K562 (cell line): ENCODE results near the gene TMEFF1. TPM values are rescaled to one million over a fixed set of nuclear protein-coding genes. Genes with fewer than 3 reads are reported as not detected.

Experiments used
- ARHGAP35 ChIP-seq: fragments of 450-650 bp; IDR thresholded peaks from 2 replicates; pipeline ENCODE4 v1.6.1; 2018; ENCODE audit not compliant: partially characterized antibody
- DPF2 ChIP-seq: fragments of 450-650 bp; IDR thresholded peaks from 2 replicates; pipeline ENCODE4 v1.6.1; 2016
- EZH2 ChIP-seq: IDR thresholded peaks from 2 replicates; pipeline ENCODE4 v1.6.1; 2012; ENCODE audit warnings: low read depth, mild to moderate bottlenecking, inconsistent platforms, low read length, borderline replicate concordance
- HNRNPK ChIP-seq: fragments of 200-400 bp; formaldehyde crosslinking; IDR thresholded peaks from one replicate; pipeline ENCODE4 v1.6.1; 2018; ENCODE audit warnings: mild to moderate bottlenecking, low read depth, low read length; ENCODE audit not compliant: poor library complexity, severe bottlenecking
- ILF3 ChIP-seq: fragments of 450-650 bp; IDR thresholded peaks from 2 replicates; pipeline ENCODE4 v1.6.1; 2018; ENCODE audit warnings: antibody characterized with exemption, mild to moderate bottlenecking, moderate library complexity, borderline replicate concordance
- IRF2 ChIP-seq: sonication (generic); formaldehyde crosslinking; IDR thresholded peaks from 2 replicates; pipeline ENCODE4 v1.8.1; 2022; ENCODE audit warnings: mild to moderate bottlenecking, missing genetic modification reagents
- KDM4B ChIP-seq, 2 experiments: fragments of 450-650 bp in 1 of 2; sonication (generic) in 1 of 2; IDR thresholded peaks; 2 replicates each; pipeline ENCODE4 v1.6.1; 2016 to 2017; ENCODE audit warnings: borderline replicate concordance in 2 of 2, antibody characterized with exemption in 1 of 2, low read depth in 1 of 2, mild to moderate bottlenecking in 1 of 2
- MYBL2 ChIP-seq, 2 experiments: fragments of 450-650 bp in 1 of 2; sonication (generic) in 1 of 2; formaldehyde crosslinking in 1 of 2; IDR thresholded peaks; 2 replicates each; pipeline versions ENCODE4 v1.6.1 to v1.8.1; 2017 to 2022; ENCODE audit warnings: borderline replicate concordance in 1 of 2, inconsistent platforms in 1 of 2, low read depth in 1 of 2, mild to moderate bottlenecking in 1 of 2, missing genetic modification reagents in 1 of 2, moderate library complexity in 1 of 2
- MYNN ChIP-seq, 2 experiments: sonication (generic); formaldehyde crosslinking in 1 of 2; IDR thresholded peaks; 2 replicates each; pipeline versions ENCODE4 v1.5.0 to v1.6.1; 2016 to 2020; ENCODE audit warnings: antibody characterized with exemption in 1 of 2, missing genetic modification reagents in 1 of 2
- PTRF ChIP-seq: fragments of 450-650 bp; IDR thresholded peaks from 2 replicates; pipeline ENCODE4 v1.6.1; 2016; ENCODE audit warnings: mild to moderate bottlenecking, missing genetic modification characterization, missing compliant biosample characterization
- RBBP5 ChIP-seq: fragments of 200-600 bp; sonication (generic); IDR thresholded peaks from 2 replicates; pipeline ENCODE4 v1.6.1; 2012; ENCODE audit warnings: borderline replicate concordance, mild to moderate bottlenecking, low read length, control low read depth, inconsistent platforms; ENCODE audit not compliant: insufficient read depth, poor library complexity, severe bottlenecking
- RFX1 ChIP-seq: fragments of 450-650 bp; IDR thresholded peaks from 2 replicates; pipeline ENCODE4 v1.6.1; 2016; ENCODE audit warnings: mild to moderate bottlenecking, moderate library complexity
- RUNX1 ChIP-seq: sonication (generic); IDR thresholded peaks from 2 replicates; pipeline ENCODE4 v1.6.1; 2016; ENCODE audit warnings: antibody characterized with exemption, low read depth
- SLC30A9 ChIP-seq: fragments of 250-450 bp; sonication (Bioruptor Pico); IDR thresholded peaks from 2 replicates; pipeline ENCODE4 v1.8.0; 2022; ENCODE audit warnings: mild to moderate bottlenecking, moderate library complexity
- SNRNP70 ChIP-seq: fragments of 200-400 bp; formaldehyde crosslinking; optimal IDR thresholded peaks from 2 replicates; pipeline ENCODE3; 2017; ENCODE audit warnings: low read depth, low read length
- TBP ChIP-seq: optimal IDR thresholded peaks from 2 replicates; pipeline ENCODE3; 2011; ENCODE audit warnings: low read depth, low read length, improper control_type of control experiment
- TSC22D4 ChIP-seq: fragments of 450-650 bp; IDR thresholded peaks from 2 replicates; pipeline ENCODE4 v1.6.1; 2016; ENCODE audit warnings: missing genetic modification characterization, missing biosample characterization, control low read depth
- ZBTB2 ChIP-seq: fragments of 450-650 bp; IDR thresholded peaks from 2 replicates; pipeline ENCODE4 v1.6.1; 2016; ENCODE audit warnings: antibody characterized with exemption
- ZNF121 ChIP-seq: sonication (generic); formaldehyde crosslinking; conservative IDR thresholded peaks from 2 replicates; pipeline ENCODE4 v1.8.0; 2022; ENCODE audit warnings: missing genetic modification reagents
- ZNF444 ChIP-seq: fragments of 250-450 bp; sonication (Bioruptor Pico); IDR thresholded peaks from 2 replicates; pipeline ENCODE4 v1.4.0; 2020; ENCODE audit warnings: mild to moderate bottlenecking, moderate library complexity
- ZNF668 ChIP-seq: fragments of 250-450 bp; sonication (Bioruptor Pico); IDR thresholded peaks from 2 replicates; pipeline ENCODE4 v1.8.0; 2022; ENCODE audit warnings: mild to moderate bottlenecking, inconsistent platforms
- polyA plus RNA-seq, 8 experiments: library from polyadenylated mRNA; depleted of rRNA in 4 of 8; stranded (reverse) in 5 of 8; unstranded in 3 of 8; fragments of >200 nt; fragmentation: Nextera tagmentation in 2 of 8; fragmentation: Illumina TruSeq in 1 of 8; extraction: Ambion mirVana in 2 of 8; extraction: Trizol in 1 of 8; gene quantifications; 2 replicates each; pipeline versions ENCODE4 v1.2.1 to v1.2.3, GENCODE V29; 2011 to 2014; ENCODE audit warnings: inconsistent platforms in 1 of 8, missing spikeins in 1 of 8
- total RNA-seq, 7 experiments: library from RNA; depleted of rRNA in 6 of 7; stranded (reverse); fragments of >200 nt in 6 of 7; fragmentation: Illumina TruSeq in 2 of 7; extraction: Trizol in 2 of 7; gene quantifications; 2 replicates each; pipeline versions ENCODE4 v1.2.1 to v1.2.3, GENCODE V29; 2011 to 2021; ENCODE audit warnings: low replicate concordance in 1 of 7
- TF ChIP-seq, protein P1 (sequence below): IDR thresholded peaks from 2 replicates; pipeline ENCODE4 v1.6.1; 2011; ENCODE audit warnings: borderline replicate concordance, low read depth, mild to moderate bottlenecking, moderate library complexity, low read length; ENCODE audit not compliant: insufficient read depth, poor library complexity, severe bottlenecking
- TF ChIP-seq, protein P2 (sequence below): sonication (generic); formaldehyde crosslinking; IDR thresholded peaks from 2 replicates; pipeline ENCODE4 v1.8.0; 2023; ENCODE audit warnings: mild to moderate bottlenecking, missing genetic modification reagents

Gene TMEFF1
- total and polyA plus RNA-seq, 9 of the 15 experiments (the other 6 are each of a cell fraction or from before 2014, with no cell fraction given) = 0.07 to 1.1 (median 0.28) TPM; not detected in 2

DNA sequence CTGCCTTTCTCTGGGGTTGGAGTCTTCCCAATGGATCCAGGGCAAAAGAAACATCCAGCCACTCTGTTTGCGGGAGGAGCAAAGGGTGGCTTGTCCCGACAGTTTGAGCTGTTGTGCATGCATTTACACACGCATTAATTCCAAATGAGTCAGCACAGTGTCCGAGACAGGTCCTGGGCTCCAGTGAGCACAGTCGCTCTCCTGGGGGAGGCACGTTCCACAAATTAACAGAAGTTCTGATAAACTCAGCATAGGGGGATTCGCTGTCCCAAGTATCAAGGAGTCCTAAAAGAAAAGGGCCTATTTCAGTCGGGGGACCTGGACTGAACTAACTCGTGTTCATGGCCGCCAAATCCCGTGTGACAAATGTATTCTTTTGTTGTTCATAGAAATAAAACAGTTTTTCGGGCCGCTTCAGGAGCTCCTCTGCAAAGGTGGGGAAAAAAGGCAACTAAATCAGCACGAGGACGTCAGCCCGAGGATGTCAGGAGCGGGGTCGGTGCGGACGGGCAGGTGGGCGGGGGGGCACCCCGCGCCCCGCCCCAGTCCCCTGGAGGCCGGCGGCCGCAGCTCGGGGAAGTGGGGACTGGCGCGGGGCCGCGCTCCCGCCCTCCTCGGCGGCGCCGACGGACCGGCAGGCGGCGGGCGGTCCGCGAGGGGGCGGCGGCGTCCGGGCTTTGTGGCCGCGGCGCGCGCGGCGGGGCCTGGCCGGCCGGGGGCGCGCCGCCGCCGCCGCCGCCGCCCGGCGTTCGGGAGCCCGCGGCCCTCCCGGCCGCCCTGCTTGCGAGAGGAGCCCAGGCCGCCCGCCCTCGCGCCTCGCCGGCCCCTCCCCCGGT, 46.2 kb upstream of the TMEFF1 start, which contains the start of gene MSANTD3 (continued):
- TF ChIP-seq, protein P1, sequence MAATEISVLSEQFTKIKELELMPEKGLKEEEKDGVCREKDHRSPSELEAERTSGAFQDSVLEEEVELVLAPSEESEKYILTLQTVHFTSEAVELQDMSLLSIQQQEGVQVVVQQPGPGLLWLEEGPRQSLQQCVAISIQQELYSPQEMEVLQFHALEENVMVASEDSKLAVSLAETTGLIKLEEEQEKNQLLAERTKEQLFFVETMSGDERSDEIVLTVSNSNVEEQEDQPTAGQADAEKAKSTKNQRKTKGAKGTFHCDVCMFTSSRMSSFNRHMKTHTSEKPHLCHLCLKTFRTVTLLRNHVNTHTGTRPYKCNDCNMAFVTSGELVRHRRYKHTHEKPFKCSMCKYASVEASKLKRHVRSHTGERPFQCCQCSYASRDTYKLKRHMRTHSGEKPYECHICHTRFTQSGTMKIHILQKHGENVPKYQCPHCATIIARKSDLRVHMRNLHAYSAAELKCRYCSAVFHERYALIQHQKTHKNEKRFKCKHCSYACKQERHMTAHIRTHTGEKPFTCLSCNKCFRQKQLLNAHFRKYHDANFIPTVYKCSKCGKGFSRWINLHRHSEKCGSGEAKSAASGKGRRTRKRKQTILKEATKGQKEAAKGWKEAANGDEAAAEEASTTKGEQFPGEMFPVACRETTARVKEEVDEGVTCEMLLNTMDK = peak; percentile 49
- TF ChIP-seq ZNF121 (CRISPR knock-in tag) = no peak
- TF ChIP-seq IRF2 = no peak
- no peak for TF ChIP-seq SLC30A9
- TF ChIP-seq KDM4B (IDR thresholded peaks at IDR 0.05; ENCODE audit: borderline replicate concordance in 2 of 2, low read depth in 1 of 2) = 0 out of 4 replicates have a peak, but pooled peaks of 1 of the 2 experiments have one; percentile 21
- peak; percentile 10 for TF ChIP-seq RBBP5
- no peak for TF ChIP-seq ILF3
- TF ChIP-seq TSC22D4 = no peak
- no peak for TF ChIP-seq EZH2
- TF ChIP-seq ZNF668 (CRISPR knock-in tag) = no peak
- TF ChIP-seq MYNN (IDR thresholded peaks at IDR 0.05) = 0 out of 2 replicates have a peak, but pooled peaks have one; percentile 32
- no peak for TF ChIP-seq MYNN (CRISPR knock-in tag; IDR thresholded peaks at IDR 0.05)
- peak; percentile 65 for TF ChIP-seq TBP
- TF ChIP-seq, protein P2, sequence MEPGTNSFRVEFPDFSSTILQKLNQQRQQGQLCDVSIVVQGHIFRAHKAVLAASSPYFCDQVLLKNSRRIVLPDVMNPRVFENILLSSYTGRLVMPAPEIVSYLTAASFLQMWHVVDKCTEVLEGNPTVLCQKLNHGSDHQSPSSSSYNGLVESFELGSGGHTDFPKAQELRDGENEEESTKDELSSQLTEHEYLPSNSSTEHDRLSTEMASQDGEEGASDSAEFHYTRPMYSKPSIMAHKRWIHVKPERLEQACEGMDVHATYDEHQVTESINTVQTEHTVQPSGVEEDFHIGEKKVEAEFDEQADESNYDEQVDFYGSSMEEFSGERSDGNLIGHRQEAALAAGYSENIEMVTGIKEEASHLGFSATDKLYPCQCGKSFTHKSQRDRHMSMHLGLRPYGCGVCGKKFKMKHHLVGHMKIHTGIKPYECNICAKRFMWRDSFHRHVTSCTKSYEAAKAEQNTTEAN (CRISPR knock-in tag) = peak; percentile 63; the same call in 1 of the 2 replicates
- TF ChIP-seq RFX1 = no peak
- TF ChIP-seq SNRNP70 = no peak
- no peak for TF ChIP-seq ARHGAP35
- 0 out of 2 replicates have a peak, but pooled peaks have one; percentile 32 for TF ChIP-seq ZBTB2
- no peak for TF ChIP-seq PTRF (tag)
- no peak for TF ChIP-seq MYBL2 (IDR thresholded peaks at IDR 0.05; ENCODE audit: low read depth)
- no peak for TF ChIP-seq MYBL2 (CRISPR knock-in tag; IDR thresholded peaks at IDR 0.05; ENCODE audit: borderline replicate concordance)
- TF ChIP-seq RUNX1 = no peak
- no peak for TF ChIP-seq ZNF444 (CRISPR knock-in tag)
- no peak for TF ChIP-seq HNRNPK
- TF ChIP-seq DPF2 = peak; percentile 76
